A549 (cell line): ENCODE results near the gene ZNF646.

ENCODE experiments used
- BCL3 ChIP-seq: fragments of >200 bp; sonication (Bioruptor Twin); formaldehyde crosslinking; IDR thresholded peaks from 3 replicates; pipeline ENCODE4 v1.6.1; 2016
- CHD2 ChIP-seq: fragments of 150-350 bp; IDR thresholded peaks from 2 replicates; pipeline ENCODE4 v1.6.1; 2014; ENCODE audit warnings: low read length; ENCODE audit not compliant: partially characterized antibody
- CTCF ChIP-seq: fragments of >200 bp; sonication (Bioruptor Twin); formaldehyde crosslinking; IDR thresholded peaks from 3 replicates; pipeline ENCODE4 v1.5.1; 2016
- EP300 ChIP-seq, 2 experiments: fragments of >200 bp; sonication (Bioruptor Twin); formaldehyde crosslinking; IDR thresholded peaks; 2 replicates in 1 of 2; 3 replicates in 1 of 2; pipeline ENCODE4 v1.6.1; 2016 to 2017
- FOSB ChIP-seq: fragments of 250-450 bp; sonication (Bioruptor Pico); IDR thresholded peaks from 2 replicates; pipeline ENCODE4 v1.5.0; 2020; ENCODE audit warnings: mild to moderate bottlenecking, moderate library complexity
- HEYL ChIP-seq: fragments of 250-450 bp; sonication (Bioruptor Pico); IDR thresholded peaks from 2 replicates; pipeline ENCODE4 v1.8.0; 2021; ENCODE audit warnings: mild to moderate bottlenecking, moderate library complexity
- JUNB ChIP-seq: fragments of >200 bp; sonication (Bioruptor Twin); formaldehyde crosslinking; IDR thresholded peaks from 2 replicates; pipeline ENCODE4 v1.6.1; 2016
- KDM1A ChIP-seq: fragments of 200-600 bp; sonication (generic); IDR thresholded peaks from 2 replicates; pipeline ENCODE4 v1.6.1; 2016; ENCODE audit warnings: low read depth, mild to moderate bottlenecking
- KDM5A ChIP-seq: fragments of 200-600 bp; sonication (generic); IDR thresholded peaks from 2 replicates; pipeline ENCODE4 v1.6.1; 2016; ENCODE audit warnings: antibody characterized with exemption, mild to moderate bottlenecking
- MAFK ChIP-seq: fragments of 450-650 bp; IDR thresholded peaks from 2 replicates; pipeline ENCODE4 v1.6.1; 2014; ENCODE audit not compliant: partially characterized antibody
- MAX ChIP-seq: IDR thresholded peaks from 2 replicates; pipeline ENCODE4 v1.6.1; 2012
- REST ChIP-seq: fragments of 200-600 bp; sonication (generic); IDR thresholded peaks from 2 replicates; pipeline ENCODE4 v1.6.1; 2016; ENCODE audit warnings: antibody characterized with exemption, mild to moderate bottlenecking, moderate library complexity

- no peak for TF ChIP-seq CHD2
- TF ChIP-seq CTCF, result no peak
- no peak for TF ChIP-seq JUNB
- no peak for TF ChIP-seq MAFK
- no peak for TF ChIP-seq BCL3
- no peak for TF ChIP-seq REST
- TF ChIP-seq EP300 (IDR thresholded peaks at IDR 0.05), result no peak
- no peak for TF ChIP-seq KDM1A
- TF ChIP-seq HEYL (CRISPR knock-in tag), result no peak
- TF ChIP-seq KDM5A, result no peak
- TF ChIP-seq MAX, result no peak
- no peak for TF ChIP-seq FOSB (CRISPR knock-in tag)
These were observed 7.5 kb downstream of the ZNF646 start for GRCh38 chr16:31081428-31082351.
